PC-3 (cell line): ENCODE measurements around the gene DDX3X.

Source experiments
- EZH2 ChIP-seq: fragments of 300-600 bp; sonication (generic); IDR thresholded peaks from one replicate; pipeline ENCODE4 v1.6.1; 2017; ENCODE audit warnings: antibody characterized with exemption, mild to moderate bottlenecking, low read length; ENCODE audit not compliant: unreplicated experiment
- EZH2phosphoT487 ChIP-seq: fragments of 300-600 bp; sonication (generic); IDR thresholded peaks from 2 replicates; pipeline ENCODE4 v1.6.1; 2018; ENCODE audit warnings: mild to moderate bottlenecking, antibody characterized with exemption, low read length, borderline replicate concordance
- TF ChIP-seq, protein P1 (sequence below): fragments of 300-600 bp; sonication (generic); conservative IDR thresholded peaks from 2 replicates; pipeline ENCODE4 v1.5.1; 2017; ENCODE audit warnings: antibody characterized with exemption, low read depth, mild to moderate bottlenecking, low read length

DNA sequence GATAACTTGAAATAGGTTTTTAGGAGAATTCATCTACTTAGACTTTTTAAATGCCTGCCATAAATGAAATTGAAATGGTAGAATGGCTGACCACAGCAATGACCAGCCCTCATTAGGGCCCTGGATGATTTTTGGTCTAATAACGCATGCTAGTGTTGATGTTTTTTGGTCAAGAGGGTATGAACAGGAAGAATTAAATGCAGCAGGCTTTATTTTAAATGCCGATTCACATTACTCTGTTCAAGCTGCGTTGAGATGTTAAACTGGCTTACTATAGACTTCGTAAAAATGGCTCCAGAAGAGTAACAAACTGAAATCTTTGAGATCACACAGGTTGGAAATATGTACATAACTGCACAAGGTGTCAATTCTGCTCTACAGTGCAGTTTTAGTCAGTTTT lies 14.6 kb downstream of the DDX3X start:
- TF ChIP-seq, protein P1, sequence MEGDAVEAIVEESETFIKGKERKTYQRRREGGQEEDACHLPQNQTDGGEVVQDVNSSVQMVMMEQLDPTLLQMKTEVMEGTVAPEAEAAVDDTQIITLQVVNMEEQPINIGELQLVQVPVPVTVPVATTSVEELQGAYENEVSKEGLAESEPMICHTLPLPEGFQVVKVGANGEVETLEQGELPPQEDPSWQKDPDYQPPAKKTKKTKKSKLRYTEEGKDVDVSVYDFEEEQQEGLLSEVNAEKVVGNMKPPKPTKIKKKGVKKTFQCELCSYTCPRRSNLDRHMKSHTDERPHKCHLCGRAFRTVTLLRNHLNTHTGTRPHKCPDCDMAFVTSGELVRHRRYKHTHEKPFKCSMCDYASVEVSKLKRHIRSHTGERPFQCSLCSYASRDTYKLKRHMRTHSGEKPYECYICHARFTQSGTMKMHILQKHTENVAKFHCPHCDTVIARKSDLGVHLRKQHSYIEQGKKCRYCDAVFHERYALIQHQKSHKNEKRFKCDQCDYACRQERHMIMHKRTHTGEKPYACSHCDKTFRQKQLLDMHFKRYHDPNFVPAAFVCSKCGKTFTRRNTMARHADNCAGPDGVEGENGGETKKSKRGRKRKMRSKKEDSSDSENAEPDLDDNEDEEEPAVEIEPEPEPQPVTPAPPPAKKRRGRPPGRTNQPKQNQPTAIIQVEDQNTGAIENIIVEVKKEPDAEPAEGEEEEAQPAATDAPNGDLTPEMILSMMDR, result no peak
- TF ChIP-seq EZH2 (no peak), EZH2phosphoT487 (no peak)
